ENCODE data around the gene SUSD6. TPM values are rescaled to one million over a fixed set of nuclear protein-coding genes. Genes with fewer than 3 reads are reported as not detected.

SUSD6 gene
- total RNA-seq, 2 donors from 2014 or later: 24.6 to 25.1 TPM

GRCh38 chr14:69675245-69675583, 63.8 kb downstream of the SUSD6 start:
- TF ChIP-seq CTCF (IDR thresholded peaks at IDR 0.05): no peak
- TF ChIP-seq POLR2A (IDR thresholded peaks at IDR 0.05): no peak
- DNase-seq (peak in 3 of 4 donors; percentile 44 to 48 (median 45)), ATAC-seq (no peak)
- H3K4me1 ChIP-seq: peaks cover 51% of the 10 kb centered on the region
- 20 to 24% methylated on average over 1 of the region's 1 CpG for WGBS, 2 donors
- no peak overlapping the region for H3K4me3 ChIP-seq
- intact Hi-C loops (cut with DNase I): no loop called here
- no peaks in the 10 kb centered on the region for H3K9me3 ChIP-seq
- H3K27ac ChIP-seq: peak overlapping the region in 2 of 4 donors; percentile 72 to 79
- H3K36me3 ChIP-seq (replicated peaks in 1 of 2; ENCODE audit: insufficient read depth in 1 of 2, low read depth in 2 of 2): no peaks in the 10 kb centered on the region
- no peaks in the 10 kb centered on the region for H3K27me3 ChIP-seq

- ATAC-seq: no peak
- Histone ChIP-seq H3K9me3 (no peaks in the 10 kb centered on the region), H3K4me1 (peaks cover 44% of the 10 kb centered on the region), H3K36me3 (replicated peaks in 1 of 2; ENCODE audit: insufficient read depth in 1 of 2, low read depth in 2 of 2) (no peaks in the 10 kb centered on the region), H3K27me3 (no peaks in the 10 kb centered on the region), H3K4me3 (no peak overlapping the region), H3K27ac (peak overlapping the region in 1 of 4 donors; percentile 79)
- TF ChIP-seq POLR2A (IDR thresholded peaks at IDR 0.05) (no peak), CTCF (IDR thresholded peaks at IDR 0.05) (no peak)
- 87 to 92% methylated on average over 2 of the region's 2 CpGs for WGBS, 2 donors
- DNase-seq: no peak
- intact Hi-C loops (cut with DNase I): no loop called here
Observed at GRCh38 chr14:69675877-69676416, 64.6 kb downstream of the SUSD6 start.

- H3K27me3 ChIP-seq: no peaks in the 10 kb centered on the region
- H3K36me3 ChIP-seq (replicated peaks in 1 of 2; ENCODE audit: insufficient read depth in 1 of 2, low read depth in 2 of 2): no peaks in the 10 kb centered on the region
- DNase-seq (no peak), ATAC-seq (no peak)
- no peak overlapping the region for H3K27ac ChIP-seq
- H3K4me3 ChIP-seq: no peak overlapping the region
- TF ChIP-seq POLR2A (IDR thresholded peaks at IDR 0.05) (no peak), CTCF (IDR thresholded peaks at IDR 0.05) (no peak)
- intact Hi-C loops (cut with DNase I): no loop called here
- peaks cover 36% of the 10 kb centered on the region for H3K4me1 ChIP-seq
- 90 to 95% methylated on average over 2 of the region's 2 CpGs for WGBS, 2 donors
- H3K9me3 ChIP-seq: no peaks in the 10 kb centered on the region
Observed at GRCh38 chr14:69676723-69677122, 65.3 kb downstream of the SUSD6 start.

- no peak for ATAC-seq
- Histone ChIP-seq H3K4me3 (no peak overlapping the region), H3K27me3 (no peaks in the 10 kb centered on the region), H3K27ac (no peak overlapping the region), H3K36me3 (replicated peaks in 1 of 2; ENCODE audit: insufficient read depth in 1 of 2, low read depth in 2 of 2) (no peaks in the 10 kb centered on the region), H3K9me3 (no peaks in the 10 kb centered on the region), H3K4me1 (peaks cover 33% of the 10 kb centered on the region)
- WGBS, 2 donors: 88 to 95% methylated on average over 1 of the region's 1 CpG
- TF ChIP-seq POLR2A (IDR thresholded peaks at IDR 0.05): no peak
- no peak for TF ChIP-seq CTCF (IDR thresholded peaks at IDR 0.05)
- no peak for DNase-seq
- intact Hi-C loops (cut with DNase I): no loop called here
Observed at GRCh38 chr14:69680297-69680696, 68.9 kb downstream of the SUSD6 start.

GRCh38 chr14:69682136-69682535, 70.7 kb downstream of the SUSD6 start:
- H3K36me3 ChIP-seq (replicated peaks in 1 of 2; ENCODE audit: insufficient read depth in 1 of 2, low read depth in 2 of 2): no peaks in the 10 kb centered on the region
- no peaks in the 10 kb centered on the region for H3K9me3 ChIP-seq
- H3K27me3 ChIP-seq: no peaks in the 10 kb centered on the region
- H3K4me3 ChIP-seq: no peak overlapping the region
- 86 to 92% methylated on average over 4 of the region's 4 CpGs for WGBS, 2 donors
- intact Hi-C loops (cut with DNase I): no loop called here
- peak overlapping the region in 1 of 4 donors; percentile 46 for H3K27ac ChIP-seq
- no peak for DNase-seq
- ATAC-seq: no peak
- TF ChIP-seq CTCF (IDR thresholded peaks at IDR 0.05) (no peak), POLR2A (IDR thresholded peaks at IDR 0.05) (no peak)
- peaks cover 43% of the 10 kb centered on the region for H3K4me1 ChIP-seq
